Lower leg skin (tissue), 3 donors: ENCODE measurements around the gene ADCY2.

Experiments
- CTCF ChIP-seq, 3 donors: fragments of 450-650 bp; IDR thresholded peaks; one replicate each; pipeline ENCODE4 v1.5.1; 2016; ENCODE audit warnings: antibody characterized with exemption in 3 of 3, mild to moderate bottlenecking in 3 of 3, moderate library complexity in 2 of 3
- POLR2A ChIP-seq, 2 donors: fragments of 450-650 bp; IDR thresholded peaks; one replicate each; pipeline ENCODE4 v1.6.1; 2016 to 2017; ENCODE audit warnings: antibody characterized with exemption in 2 of 2, mild to moderate bottlenecking in 1 of 2, moderate library complexity in 1 of 2

- TF ChIP-seq CTCF (IDR thresholded peaks at IDR 0.05) (no peak), POLR2A (IDR thresholded peaks at IDR 0.05) (no peak)
Measured at GRCh38 chr5:7473115-7473514, 77.2 kb downstream of the ADCY2 start.
